GM23338 (cell line): ENCODE results near the gene MCC.

Source experiments
- CREB1 ChIP-seq: fragments of 250-450 bp; sonication (Bioruptor Pico); IDR thresholded peaks from 2 replicates; pipeline ENCODE4 v1.5.0; 2020; ENCODE audit warnings: low read depth, mild to moderate bottlenecking, moderate library complexity
- EZH2 ChIP-seq: fragments of 200-600 bp; sonication (generic); IDR thresholded peaks from one replicate; pipeline ENCODE4 v1.8.0; 2017; ENCODE audit warnings: antibody characterized with exemption, mild to moderate bottlenecking, low read depth; ENCODE audit not compliant: unreplicated experiment
- POLR2AphosphoS5 ChIP-seq: IDR thresholded peaks from 2 replicates; pipeline ENCODE4 v1.6.1; 2016; ENCODE audit warnings: antibody characterized with exemption, low read depth
- TF ChIP-seq, protein P1 (sequence below), 2 experiments: fragments of 200-600 bp in 1 of 2; sonication (generic) in 1 of 2; conservative IDR thresholded peaks; 2 replicates each; pipeline versions ENCODE4 v1.5.1 to v1.6.1; 2016 to 2017; ENCODE audit warnings: antibody characterized with exemption in 2 of 2, low read depth in 2 of 2, mild to moderate bottlenecking in 2 of 2, moderate library complexity in 1 of 2
- TF ChIP-seq, protein P2 (sequence below): IDR thresholded peaks from one replicate; pipeline ENCODE4 v1.6.1; 2018; ENCODE audit warnings: antibody characterized with exemption; ENCODE audit not compliant: unreplicated experiment

DNA sequence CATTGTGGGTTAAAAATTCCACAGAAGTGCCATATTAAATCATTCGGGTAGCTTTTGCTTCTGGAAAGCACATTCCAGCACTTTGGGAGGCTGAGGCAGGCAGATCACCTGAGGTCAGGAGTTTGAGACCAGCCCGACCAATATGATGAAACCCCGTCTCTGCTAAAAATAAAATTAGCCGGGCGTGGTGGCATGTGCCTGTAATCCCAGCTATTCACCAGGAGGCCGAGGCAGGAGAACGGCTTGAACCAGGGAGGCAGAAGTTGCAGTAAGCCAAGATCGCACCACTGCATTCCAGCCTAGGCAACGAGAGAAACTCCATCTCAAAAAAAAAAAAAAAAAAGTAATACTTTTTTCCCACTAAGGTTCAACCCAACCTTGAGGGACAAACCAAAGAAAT is 243.3 kb downstream of the MCC start:
- TF ChIP-seq, protein P1, sequence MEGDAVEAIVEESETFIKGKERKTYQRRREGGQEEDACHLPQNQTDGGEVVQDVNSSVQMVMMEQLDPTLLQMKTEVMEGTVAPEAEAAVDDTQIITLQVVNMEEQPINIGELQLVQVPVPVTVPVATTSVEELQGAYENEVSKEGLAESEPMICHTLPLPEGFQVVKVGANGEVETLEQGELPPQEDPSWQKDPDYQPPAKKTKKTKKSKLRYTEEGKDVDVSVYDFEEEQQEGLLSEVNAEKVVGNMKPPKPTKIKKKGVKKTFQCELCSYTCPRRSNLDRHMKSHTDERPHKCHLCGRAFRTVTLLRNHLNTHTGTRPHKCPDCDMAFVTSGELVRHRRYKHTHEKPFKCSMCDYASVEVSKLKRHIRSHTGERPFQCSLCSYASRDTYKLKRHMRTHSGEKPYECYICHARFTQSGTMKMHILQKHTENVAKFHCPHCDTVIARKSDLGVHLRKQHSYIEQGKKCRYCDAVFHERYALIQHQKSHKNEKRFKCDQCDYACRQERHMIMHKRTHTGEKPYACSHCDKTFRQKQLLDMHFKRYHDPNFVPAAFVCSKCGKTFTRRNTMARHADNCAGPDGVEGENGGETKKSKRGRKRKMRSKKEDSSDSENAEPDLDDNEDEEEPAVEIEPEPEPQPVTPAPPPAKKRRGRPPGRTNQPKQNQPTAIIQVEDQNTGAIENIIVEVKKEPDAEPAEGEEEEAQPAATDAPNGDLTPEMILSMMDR (conservative IDR thresholded peaks at IDR 0.05; ENCODE audit: low read depth in 2 of 2): no peak
- no peak for TF ChIP-seq EZH2
- no peak for TF ChIP-seq POLR2AphosphoS5
- TF ChIP-seq, protein P2, sequence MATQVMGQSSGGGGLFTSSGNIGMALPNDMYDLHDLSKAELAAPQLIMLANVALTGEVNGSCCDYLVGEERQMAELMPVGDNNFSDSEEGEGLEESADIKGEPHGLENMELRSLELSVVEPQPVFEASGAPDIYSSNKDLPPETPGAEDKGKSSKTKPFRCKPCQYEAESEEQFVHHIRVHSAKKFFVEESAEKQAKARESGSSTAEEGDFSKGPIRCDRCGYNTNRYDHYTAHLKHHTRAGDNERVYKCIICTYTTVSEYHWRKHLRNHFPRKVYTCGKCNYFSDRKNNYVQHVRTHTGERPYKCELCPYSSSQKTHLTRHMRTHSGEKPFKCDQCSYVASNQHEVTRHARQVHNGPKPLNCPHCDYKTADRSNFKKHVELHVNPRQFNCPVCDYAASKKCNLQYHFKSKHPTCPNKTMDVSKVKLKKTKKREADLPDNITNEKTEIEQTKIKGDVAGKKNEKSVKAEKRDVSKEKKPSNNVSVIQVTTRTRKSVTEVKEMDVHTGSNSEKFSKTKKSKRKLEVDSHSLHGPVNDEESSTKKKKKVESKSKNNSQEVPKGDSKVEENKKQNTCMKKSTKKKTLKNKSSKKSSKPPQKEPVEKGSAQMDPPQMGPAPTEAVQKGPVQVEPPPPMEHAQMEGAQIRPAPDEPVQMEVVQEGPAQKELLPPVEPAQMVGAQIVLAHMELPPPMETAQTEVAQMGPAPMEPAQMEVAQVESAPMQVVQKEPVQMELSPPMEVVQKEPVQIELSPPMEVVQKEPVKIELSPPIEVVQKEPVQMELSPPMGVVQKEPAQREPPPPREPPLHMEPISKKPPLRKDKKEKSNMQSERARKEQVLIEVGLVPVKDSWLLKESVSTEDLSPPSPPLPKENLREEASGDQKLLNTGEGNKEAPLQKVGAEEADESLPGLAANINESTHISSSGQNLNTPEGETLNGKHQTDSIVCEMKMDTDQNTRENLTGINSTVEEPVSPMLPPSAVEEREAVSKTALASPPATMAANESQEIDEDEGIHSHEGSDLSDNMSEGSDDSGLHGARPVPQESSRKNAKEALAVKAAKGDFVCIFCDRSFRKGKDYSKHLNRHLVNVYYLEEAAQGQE: no peak
- no peak for TF ChIP-seq CREB1 (CRISPR knock-in tag)
